HEK293T (cell line): Measurements from ENCODE around the gene LIPE.

ENCODE experiments used
- BHLHE40 ChIP-seq: fragments of 450-650 bp; IDR thresholded peaks from 2 replicates; pipeline ENCODE4 v1.6.1; 2016; ENCODE audit warnings: mild to moderate bottlenecking, moderate library complexity, borderline replicate concordance
- ELF4 ChIP-seq: fragments of 450-650 bp; IDR thresholded peaks from 2 replicates; pipeline ENCODE4 v1.6.1; 2017; ENCODE audit warnings: antibody characterized with exemption
- FOXA1 ChIP-seq: fragments of 450-650 bp; IDR thresholded peaks from 2 replicates; pipeline ENCODE4 v1.6.1; 2016; ENCODE audit warnings: mild to moderate bottlenecking
- FOXM1 ChIP-seq: fragments of 450-650 bp; IDR thresholded peaks from 2 replicates; pipeline ENCODE4 v1.6.1; 2017; ENCODE audit warnings: mild to moderate bottlenecking, borderline replicate concordance
- NFRKB ChIP-seq: fragments of 450-650 bp; IDR thresholded peaks from 2 replicates; pipeline ENCODE4 v1.6.1; 2016; ENCODE audit warnings: mild to moderate bottlenecking, moderate library complexity
- PKNOX1 ChIP-seq: fragments of 450-650 bp; IDR thresholded peaks from 2 replicates; pipeline ENCODE4 v1.6.1; 2016
- SUZ12 ChIP-seq: fragments of 450-650 bp; IDR thresholded peaks from 2 replicates; pipeline ENCODE4 v1.6.1; 2016; ENCODE audit warnings: mild to moderate bottlenecking
- TARDBP ChIP-seq: fragments of 450-650 bp; IDR thresholded peaks from 2 replicates; pipeline ENCODE4 v1.6.1; 2016

GRCh38 chr19:42442833-42443232 lies 15.6 kb upstream of the LIPE start, which contains the start of gene CXCL17:
- TF ChIP-seq TARDBP (no peak), BHLHE40 (no peak), FOXA1 (no peak), PKNOX1 (no peak), FOXM1 (no peak), NFRKB (no peak), ELF4 (no peak), SUZ12 (no peak)
